Heart left ventricle (tissue), 13 donors: Measurements from ENCODE around the gene KIF16B.

ENCODE experiments used
- POLR2A ChIP-seq, 2 donors: fragments of 450-650 bp; IDR thresholded peaks; one replicate each; pipeline ENCODE4 v1.6.1; 2017; ENCODE audit warnings: antibody characterized with exemption in 2 of 2, mild to moderate bottlenecking in 2 of 2, moderate library complexity in 2 of 2
- TF ChIP-seq, protein P1 (sequence below), 12 donors: fragments of 200-600 bp; sonication (generic) in 4 of 12; IDR thresholded peaks; one replicate each; pipeline versions ENCODE4 v1.5.0 to v1.8.0; 2018 to 2022; ENCODE audit warnings: antibody characterized with exemption in 12 of 12, mild to moderate bottlenecking in 5 of 12
- donor health status: ischemic (EF 13 %, LVEDD 7.1; RV severe dilation, severe dysfunction).
- donor health status: DM: no; HTN: yes; CAD: no.
- donor health status: DM: no; HTN: no; CAD: no.
- donor health status: ischemic (EF 25% LVEDD 6.9; RV normal size, moderate dysfunction).
- donor health status: ischemic (EF 25% LVEDD 5.7; RV mildly dilated, moderate dysfunction).
- donor health status: ischemic (EF 35%, LVEDD 5.7; RV mildly dilated, moderate dysfunction).
- donor health status: nonischemic (EF 11% LVEDD 7.7; RV severe dilation, severe dysfunction).
- donor health status: DM: yes; HTN: yes; CAD: no.
- donor health status: PGD.
- donor health status: ischemic (EF 29% LVEDD 5.4; RV normal size, mild dysfunction).
- donor health status: nonischemic (EF 23%, LVEDD 6.1; RV moderate dilation, normal function).

DNA sequence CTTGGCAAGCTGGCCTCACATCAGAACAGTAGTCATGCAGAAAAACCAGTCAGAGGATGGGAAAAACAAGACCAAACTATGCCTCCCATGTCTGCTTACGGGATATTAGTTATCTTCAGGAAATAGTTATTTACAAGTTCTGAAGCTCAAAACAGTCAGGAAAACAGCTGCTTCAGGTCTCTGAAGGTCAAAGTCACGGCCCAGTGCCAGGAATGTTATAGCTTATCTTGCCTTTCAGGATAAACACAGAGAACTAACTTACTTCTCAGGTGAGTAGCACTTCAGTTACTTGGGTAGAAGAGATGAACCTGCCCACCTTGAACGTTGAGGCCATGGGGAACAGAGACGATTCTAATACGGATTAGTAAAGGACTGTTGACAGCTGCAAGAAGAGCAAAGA lies 310.7 kb downstream of the KIF16B start:
- TF ChIP-seq, protein P1, sequence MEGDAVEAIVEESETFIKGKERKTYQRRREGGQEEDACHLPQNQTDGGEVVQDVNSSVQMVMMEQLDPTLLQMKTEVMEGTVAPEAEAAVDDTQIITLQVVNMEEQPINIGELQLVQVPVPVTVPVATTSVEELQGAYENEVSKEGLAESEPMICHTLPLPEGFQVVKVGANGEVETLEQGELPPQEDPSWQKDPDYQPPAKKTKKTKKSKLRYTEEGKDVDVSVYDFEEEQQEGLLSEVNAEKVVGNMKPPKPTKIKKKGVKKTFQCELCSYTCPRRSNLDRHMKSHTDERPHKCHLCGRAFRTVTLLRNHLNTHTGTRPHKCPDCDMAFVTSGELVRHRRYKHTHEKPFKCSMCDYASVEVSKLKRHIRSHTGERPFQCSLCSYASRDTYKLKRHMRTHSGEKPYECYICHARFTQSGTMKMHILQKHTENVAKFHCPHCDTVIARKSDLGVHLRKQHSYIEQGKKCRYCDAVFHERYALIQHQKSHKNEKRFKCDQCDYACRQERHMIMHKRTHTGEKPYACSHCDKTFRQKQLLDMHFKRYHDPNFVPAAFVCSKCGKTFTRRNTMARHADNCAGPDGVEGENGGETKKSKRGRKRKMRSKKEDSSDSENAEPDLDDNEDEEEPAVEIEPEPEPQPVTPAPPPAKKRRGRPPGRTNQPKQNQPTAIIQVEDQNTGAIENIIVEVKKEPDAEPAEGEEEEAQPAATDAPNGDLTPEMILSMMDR (IDR thresholded peaks at IDR 0.05): no peak
- TF ChIP-seq POLR2A (IDR thresholded peaks at IDR 0.05): no peak
